Neural cell (in vitro differentiated cells): ENCODE data around the gene MRO.

Experiments
- EZH2 ChIP-seq: fragments of 200-600, 300-800 bp; shearing (Covaris generic), sonication (generic); IDR thresholded peaks from 2 replicates; pipeline ENCODE4 v1.6.1; 2014; ENCODE audit warnings: antibody characterized with exemption, low read length, borderline replicate concordance, mild to moderate bottlenecking; ENCODE audit not compliant: insufficient read depth, poor library complexity, severe bottlenecking
- RAD21 ChIP-seq: fragments of 450-650 bp; conservative IDR thresholded peaks from 2 replicates; pipeline ENCODE4 v1.6.1; 2014; ENCODE audit warnings: antibody characterized with exemption, mild to moderate bottlenecking, moderate library complexity
- TF ChIP-seq, protein P1 (sequence below): fragments of 450-650 bp; IDR thresholded peaks from 2 replicates; pipeline ENCODE4 v1.5.1; 2014; ENCODE audit warnings: antibody characterized with exemption, mild to moderate bottlenecking, moderate library complexity; ENCODE audit not compliant: poor library complexity, severe bottlenecking

DNA sequence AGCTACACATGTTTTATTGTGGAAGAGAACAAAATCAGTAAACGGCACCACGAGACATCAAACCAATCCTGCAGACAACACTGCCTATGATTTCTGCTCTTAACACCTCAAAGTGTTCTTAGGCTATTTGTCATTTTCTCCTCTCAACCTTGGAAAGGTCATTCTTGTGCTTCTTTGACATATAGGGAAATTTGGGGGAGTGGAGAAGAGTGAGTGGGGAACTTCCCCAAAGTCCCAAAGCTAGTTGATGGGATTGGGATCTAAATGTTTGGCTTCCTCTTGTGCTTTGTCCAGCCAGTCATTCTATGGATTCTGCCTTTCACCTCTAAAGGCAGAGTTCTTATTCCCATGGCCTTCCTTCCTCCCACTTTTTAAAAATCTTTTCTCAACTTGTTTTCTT, 5.8 kb upstream of the MRO start:
- no peak for TF ChIP-seq EZH2
- TF ChIP-seq, protein P1, sequence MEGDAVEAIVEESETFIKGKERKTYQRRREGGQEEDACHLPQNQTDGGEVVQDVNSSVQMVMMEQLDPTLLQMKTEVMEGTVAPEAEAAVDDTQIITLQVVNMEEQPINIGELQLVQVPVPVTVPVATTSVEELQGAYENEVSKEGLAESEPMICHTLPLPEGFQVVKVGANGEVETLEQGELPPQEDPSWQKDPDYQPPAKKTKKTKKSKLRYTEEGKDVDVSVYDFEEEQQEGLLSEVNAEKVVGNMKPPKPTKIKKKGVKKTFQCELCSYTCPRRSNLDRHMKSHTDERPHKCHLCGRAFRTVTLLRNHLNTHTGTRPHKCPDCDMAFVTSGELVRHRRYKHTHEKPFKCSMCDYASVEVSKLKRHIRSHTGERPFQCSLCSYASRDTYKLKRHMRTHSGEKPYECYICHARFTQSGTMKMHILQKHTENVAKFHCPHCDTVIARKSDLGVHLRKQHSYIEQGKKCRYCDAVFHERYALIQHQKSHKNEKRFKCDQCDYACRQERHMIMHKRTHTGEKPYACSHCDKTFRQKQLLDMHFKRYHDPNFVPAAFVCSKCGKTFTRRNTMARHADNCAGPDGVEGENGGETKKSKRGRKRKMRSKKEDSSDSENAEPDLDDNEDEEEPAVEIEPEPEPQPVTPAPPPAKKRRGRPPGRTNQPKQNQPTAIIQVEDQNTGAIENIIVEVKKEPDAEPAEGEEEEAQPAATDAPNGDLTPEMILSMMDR, result no peak
- TF ChIP-seq RAD21, result no peak
